Muscle of arm (tissue), 12 donors: ENCODE results near the gene EMC10. TPM values are rescaled to one million over a fixed set of nuclear protein-coding genes. Genes with fewer than 3 reads are reported as not detected.

Experiments
- DNase-seq: peaks from one replicate; pipeline ENCODE4 v3.0.0-alpha.2; 2013
- polyA plus RNA-seq, 12 donors: library from polyadenylated mRNA; unstranded; fragments of 120-200 nt; gene quantifications; one replicate each; pipeline ENCODE4 v1.2.1, GENCODE V29; 2013; ENCODE audit not compliant: insufficient read length in 12 of 12

Gene EMC10
- polyA plus RNA-seq, 12 donors: 66.6 to 203 (median 95.2) TPM

GRCh38 chr19:50476907-50477238 lies 566 bp downstream of the EMC10 start:
- no peak for DNase-seq

- DNase-seq: no peak
Measured at GRCh38 chr19:50477751-50478515, 1.6 kb downstream of the EMC10 start.

- no peak for DNase-seq
Measured at GRCh38 chr19:50478901-50479715, 2.8 kb downstream of the EMC10 start.

DNA sequence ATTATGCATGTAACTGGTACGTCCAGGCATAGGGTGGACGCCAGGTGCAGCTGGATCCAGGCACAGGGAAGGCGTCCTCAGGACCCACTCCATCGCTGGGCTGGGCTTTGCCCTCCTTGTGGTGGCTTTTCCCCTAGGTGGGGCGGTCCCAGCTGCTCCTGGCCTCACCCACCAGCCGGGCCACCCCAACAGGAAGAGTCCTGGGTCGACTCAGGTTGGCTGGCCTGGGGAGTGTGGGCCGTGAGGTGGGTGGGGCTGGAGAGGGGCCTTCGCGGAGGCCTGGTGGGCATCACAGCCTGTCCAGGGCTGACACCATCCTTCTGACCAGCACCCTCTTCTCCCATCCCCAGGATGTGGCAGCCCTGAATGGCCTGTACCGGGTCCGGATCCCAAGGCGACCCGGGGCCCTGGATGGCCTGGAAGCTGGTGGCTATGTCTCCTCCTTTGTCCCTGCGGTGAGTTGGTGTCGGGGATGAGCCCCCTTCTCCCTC lies 3.5 kb downstream of the EMC10 start:
- no peak for DNase-seq

DNA sequence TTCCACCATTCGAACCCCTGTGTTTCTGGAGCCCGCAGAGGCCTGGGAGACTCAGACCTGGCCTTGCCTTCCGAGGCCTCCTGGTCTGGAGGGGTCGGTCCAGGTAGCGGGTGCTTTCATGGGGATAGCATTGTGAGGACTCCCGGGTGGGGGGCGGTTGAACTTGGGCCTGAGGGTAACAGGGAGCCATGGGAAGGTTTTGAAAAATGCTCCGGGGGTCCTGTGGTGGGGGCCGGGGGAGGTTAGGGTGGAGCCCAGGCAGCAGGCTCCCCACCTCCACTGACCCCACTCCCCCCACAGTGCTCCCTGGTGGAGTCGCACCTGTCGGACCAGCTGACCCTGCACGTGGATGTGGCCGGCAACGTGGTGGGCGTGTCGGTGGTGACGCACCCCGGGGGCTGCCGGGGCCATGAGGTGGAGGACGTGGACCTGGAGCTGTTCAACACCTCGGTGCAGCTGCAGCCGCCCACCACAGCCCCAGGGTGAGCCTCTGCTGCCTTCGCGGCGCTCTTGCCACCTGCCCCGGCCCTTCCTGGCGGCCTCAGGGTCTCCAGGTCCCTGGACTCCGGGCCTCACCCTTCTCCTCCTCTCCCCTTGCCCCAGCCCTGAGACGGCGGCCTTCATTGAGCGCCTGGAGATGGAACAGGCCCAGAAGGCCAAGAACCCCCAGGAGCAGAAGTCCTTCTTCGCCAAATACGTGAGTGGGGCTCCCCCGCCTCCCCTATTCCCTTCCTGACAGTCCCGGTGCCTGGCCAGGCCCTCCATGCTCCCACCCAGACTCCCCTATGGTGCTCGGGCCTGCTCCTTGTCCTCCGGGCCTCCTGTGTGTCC lies 4.2 kb downstream of the EMC10 start:
- no peak for DNase-seq

DNA sequence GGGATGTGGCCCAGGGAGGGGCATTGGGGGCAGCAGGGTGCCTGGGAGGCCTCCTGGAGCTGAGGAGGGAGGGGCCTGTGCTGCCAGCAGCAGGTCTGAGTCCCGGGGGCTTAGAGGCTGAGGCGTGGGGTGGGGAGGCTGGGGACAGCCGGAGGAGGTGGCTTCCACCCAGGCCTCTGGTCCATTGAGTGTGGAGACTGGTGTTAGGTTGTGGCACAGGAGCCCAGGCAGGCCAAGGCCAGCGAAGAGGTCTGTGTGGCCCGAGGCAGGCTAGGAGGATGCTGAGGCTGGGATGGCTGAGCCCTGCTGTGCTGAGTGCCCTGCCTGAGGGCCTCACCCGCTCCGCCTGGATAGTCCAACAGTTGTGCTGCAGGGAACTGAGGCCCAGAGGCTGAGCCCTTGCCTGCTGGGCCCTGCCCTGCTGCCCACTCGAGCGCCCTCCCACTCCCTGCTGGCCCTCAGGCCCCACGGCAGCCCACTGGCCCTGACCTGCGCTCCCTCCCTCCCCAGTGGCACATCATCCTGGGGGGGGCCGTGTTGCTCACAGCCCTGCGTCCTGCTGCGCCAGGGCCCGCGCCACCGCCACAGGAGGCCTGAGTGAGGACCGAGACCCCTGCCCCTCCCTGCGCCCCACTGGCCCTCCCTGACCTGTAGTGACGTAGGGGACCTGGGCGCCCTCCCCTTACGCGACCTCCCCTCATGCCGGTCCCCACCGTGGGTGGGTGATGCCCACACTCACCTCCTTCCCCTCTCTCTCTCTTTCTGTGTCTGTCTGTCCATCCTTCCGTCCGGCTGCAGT lies 5.2 kb downstream of the EMC10 start:
- DNase-seq: no peak

GRCh38 chr19:50482271-50482855 lies 6.1 kb downstream of the EMC10 start:
- DNase-seq: no peak

DNA sequence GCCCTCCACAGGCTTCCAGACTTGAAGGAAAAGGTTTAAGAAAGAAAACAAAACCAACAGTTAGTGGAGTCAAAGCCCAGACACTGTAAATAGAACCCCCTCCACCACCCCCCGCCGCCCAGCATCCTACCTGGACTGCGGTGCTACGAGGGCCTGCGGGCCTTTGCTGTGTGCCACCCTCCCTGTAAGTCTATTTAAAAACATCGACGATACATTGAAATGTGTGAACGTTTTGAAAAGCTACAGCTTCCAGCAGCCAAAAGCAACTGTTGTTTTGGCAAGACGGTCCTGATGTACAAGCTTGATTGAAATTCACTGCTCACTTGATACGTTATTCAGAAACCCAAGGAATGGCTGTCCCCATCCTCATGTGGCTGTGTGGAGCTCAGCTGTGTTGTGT lies 6.6 kb downstream of the EMC10 start:
- DNase-seq: no peak

DNA sequence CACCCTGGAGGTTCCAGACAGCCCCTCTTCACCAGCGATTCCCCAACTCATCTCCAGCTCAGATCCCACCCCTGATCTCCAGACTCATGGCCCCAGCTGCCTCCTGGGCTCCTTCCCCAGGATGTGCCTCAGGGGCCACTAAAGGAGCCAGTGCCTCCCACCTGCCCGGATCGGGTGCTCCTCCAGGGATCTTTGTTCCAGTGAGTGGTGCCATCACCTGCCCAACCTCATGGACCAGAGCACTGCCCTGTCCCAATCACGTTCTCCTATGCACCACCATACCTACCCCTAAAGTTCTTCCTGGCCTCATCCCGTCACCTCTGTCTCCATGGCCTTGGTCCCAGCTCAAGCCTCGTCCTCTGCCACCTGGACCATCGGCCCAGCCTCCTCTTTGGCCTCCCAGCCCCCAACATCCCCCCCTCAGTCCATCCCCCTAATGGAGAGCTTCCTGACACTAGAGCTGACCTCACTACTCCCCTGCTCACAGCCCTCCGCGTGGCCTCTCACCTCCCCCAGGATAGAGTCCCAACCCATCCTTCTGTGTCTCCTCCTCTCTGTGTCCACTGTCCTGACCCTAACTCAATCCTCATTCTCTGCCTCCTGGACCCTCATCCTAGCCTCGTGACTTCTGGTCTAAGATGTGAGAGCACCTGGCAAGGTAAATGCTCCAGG lies 9.1 kb downstream of the EMC10 start:
- no peak for DNase-seq

DNA sequence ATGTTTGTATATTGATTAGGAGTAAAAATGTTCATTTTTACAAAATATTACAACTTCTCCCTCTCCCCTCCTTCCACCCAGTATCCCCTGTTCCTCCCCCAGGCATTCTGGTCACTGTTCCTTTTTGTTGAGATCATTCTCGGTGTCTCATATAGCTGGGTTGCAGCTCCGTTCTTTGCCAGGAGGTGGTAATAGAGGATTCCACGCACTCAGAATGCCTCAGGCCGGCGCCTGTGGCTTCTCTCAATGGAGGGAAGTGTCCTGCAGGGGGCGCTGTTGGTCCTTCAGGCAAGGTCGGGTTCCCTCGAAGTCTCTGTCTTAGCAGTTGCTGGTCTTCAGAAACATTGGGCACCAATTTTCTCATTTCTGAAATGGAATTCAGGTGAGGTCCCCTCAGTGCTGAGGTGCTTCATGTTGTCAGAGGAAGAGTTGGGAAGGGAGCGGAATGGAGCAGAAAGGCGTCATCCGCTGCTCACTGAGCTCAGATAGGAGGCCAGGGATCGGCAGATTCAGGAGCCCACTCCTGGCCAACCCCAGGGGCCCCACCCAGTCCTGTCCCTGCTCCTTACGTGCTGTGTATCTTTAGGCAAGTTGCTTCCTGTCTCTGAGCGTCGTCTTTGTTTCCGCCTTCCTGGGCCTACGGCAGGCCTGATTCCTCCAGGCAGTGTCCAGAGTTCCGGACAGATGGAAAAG lies 10.7 kb downstream of the EMC10 start:
- DNase-seq: no peak

GRCh38 chr19:50488389-50489194 lies 12.3 kb downstream of the EMC10 start:
- no peak for DNase-seq

DNA sequence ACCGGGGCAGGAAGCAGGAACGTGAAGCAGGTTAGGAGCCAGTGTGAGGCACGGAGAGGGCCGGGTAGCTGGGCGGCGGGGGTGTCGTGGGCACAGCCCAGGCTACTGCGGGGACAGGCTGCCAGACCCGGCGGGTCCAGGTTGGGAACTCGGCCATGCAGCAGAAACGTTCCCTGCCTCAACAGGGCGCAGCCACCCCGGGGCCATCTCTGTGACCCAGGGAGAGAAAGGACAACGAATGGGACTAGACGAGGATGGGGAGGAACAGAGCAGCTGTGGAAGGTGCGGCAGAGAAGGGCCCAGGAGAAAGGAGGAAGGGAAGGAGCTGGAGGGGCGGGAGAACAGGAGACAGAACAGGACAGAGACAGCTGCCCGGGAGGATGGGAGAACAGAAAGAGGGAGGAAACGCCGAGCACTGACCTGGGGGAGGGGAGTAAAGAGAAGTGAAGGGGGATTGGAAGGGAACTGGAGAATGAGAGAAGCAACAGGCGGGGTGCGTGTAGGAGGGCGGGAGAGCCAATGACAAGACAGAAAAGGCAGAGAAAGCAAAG lies 13.2 kb downstream of the EMC10 start:
- no peak for DNase-seq

DNA sequence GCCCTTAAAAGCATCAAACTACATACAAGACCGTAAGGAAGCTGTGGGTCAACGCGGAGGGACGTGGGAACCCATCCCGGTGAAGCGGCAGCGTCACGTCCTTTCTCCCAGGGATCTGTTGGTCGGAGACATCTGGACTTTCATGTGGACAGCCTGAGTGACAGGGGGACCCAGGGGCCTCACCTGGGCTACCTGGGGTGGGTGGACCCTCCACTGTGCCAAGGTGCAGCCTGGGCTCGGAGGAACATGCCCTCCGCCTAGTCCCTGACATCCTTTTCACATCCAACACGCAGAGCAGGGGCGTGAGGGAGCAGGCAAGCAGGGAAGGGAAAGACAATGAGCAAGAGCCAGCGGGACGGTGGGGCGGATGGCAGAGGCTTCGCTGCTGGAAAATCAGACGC lies 14.1 kb downstream of the EMC10 start:
- no peak for DNase-seq

DNA sequence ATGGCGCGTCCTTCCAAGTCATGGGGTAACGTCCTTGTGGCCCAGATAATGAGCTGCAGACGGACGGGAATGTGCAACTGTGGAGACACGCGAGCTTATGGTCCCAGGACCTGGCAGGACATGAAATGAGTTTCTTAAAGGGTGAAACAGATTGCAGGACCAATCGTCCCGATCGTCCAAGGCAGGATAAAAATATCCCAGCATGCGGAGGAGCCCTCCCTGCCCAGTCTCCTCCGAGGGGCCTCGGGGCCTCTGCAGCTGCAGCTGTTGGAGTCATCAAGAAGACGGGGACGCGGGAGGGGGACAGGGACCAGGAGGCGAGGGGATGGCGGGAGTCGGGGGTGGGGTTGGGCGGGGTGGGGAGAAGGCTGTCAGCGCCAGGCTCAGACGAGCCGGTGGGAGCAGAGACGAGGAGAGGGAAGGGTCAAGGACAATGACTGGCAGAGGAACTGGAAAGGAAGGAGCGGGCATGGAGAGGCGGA lies 14.7 kb downstream of the EMC10 start:
- peak; percentile 71 for DNase-seq

GRCh38 chr19:50492303-50493052 lies 16.2 kb downstream of the EMC10 start:
- DNase-seq: no peak

DNA sequence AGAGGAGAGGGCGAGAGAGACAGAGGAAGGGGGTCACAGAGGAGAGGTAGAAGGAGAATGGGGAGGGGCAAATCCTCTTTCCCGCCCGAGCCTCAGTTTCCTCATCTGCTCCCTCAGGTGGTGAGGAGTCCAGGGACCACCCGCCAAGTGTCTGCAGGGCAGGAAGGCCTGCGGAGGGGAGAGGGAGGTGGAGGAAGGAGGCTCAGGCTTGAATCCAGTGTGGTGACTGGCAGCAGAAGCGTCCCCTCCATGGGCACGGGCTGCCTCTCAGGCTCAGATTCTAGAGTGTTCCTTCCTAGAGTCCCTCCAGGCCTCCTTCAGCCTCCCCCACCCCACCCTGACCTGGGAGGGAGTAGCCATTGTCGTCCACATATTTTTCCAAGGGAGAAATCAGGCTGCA lies 16.9 kb downstream of the EMC10 start:
- DNase-seq: no peak

DNA sequence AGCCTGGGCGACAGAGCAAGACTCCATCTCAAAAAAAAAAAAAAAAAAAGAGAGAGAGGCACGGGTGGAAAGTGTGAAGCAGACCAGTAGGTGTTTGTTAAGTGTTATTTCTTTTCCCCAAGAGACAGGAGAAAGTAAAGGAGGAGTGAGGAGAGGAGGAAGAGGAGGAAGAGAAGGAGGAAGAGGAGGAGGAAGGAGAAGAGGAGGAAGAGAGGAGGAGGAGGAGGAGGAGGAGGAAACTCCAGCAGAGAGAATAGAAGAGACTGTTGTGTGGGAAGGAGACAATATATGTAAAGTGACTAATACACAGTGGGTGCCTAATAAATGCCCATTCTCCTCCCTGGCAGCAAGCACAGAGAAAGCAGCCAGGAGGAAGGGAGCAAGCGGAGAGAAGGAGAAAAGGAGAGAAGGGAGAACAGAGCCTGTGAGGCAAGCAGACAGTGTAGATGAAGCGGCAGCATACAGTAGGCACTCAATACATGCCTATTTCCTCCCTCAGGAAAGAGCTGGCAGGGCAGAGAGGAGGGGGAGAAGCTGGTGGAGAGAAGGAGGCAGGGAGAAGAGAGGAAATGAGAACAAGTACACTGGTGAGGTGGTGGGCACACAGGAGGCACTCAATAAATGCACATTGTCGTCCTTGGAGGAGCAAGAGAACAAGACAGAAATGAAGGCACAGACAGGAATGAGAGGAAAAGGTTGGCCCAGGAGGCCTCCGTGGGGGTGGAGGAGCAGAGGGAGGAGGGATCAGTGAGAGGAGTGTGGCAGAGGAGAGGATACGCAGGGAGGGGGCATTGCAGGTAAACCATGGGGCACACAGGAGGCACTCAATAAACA lies 18.1 kb downstream of the EMC10 start:
- no peak for DNase-seq
